Activated T-cell treated with anti-CD3 and anti-CD28 coated beads for 4 hours (primary cell): ENCODE measurements around the gene REL.
A peak's percentile ranks its signal among the peaks of the same experiment; 100 is the strongest.
"Not testable (repeated sequence)": the region's sequence is repeated elsewhere in the genome, so short reads cannot be mapped to it uniquely, and the experiment has no call there.

Experiments
- DNase-seq: peaks from one replicate; pipeline ENCODE4 v3.0.0-alpha.2; 2020

The REL gene

DNA sequence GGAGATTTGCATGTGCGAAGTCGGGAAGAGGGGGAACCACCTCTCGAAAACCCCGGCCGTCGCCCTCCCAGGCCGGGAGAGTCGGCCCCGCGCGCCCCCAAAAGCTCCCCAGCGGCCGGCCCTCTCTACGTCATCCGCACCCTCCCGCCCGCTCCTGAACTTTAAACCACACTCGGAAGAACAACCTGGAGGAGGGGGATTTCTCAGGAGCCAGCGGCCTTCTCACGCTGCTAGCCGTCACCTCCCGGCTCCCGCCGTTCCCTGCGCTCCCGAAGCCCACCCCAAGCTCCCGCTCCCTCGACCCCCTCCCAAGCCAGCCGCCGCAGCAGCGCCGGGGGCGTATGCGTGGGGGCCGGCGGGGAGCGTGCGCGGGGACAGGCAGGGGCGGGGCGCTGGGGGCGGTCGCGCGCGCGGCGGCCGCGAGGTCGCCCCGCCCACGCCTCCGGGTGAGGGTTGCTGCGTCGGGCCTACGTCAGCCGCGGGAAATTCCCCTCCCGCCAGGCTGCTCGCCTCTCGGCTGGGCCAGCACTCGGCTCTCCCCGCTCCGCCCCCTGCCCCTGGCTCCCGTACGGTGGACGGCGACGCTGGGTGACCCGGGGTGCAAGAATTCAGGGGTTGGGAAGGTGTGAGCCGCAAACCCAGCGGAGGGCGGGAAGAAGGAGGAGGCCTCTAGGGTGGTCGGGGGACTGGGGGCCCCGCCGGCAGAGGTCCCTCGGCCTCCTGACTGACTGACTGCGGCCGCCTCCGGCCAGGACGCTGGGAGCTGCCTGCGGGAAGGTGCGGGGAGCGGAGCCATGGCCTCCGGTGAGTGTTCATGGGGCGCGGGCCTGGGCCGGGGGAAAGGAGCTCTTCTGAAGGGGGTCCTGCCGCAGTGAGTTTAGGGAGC is at the start of gene REL:
Gene REL (plus strand): TSS at position 528 of the 886 bp plus-strand sequence. CDS start 267 bp downstream, at position 795.
- DNase-seq: peak; percentile 82

DNA sequence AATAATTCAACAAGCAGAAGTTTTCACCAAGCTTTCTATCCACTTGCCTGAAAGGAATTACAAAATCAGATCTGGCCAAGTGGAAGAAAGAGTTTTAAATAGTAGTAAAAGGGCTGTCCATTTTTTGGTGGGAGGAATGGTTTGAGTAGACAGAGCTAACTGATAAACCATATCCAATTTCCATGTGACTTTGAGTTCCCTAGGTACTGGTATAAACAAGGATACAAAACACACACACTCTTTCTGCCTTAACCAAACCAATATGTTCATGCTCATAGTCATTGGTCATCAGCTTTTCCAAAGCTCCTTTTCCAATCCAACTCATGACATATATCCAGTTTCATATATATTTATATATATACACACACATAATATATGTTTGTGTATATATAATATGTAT is 49.5 kb upstream of the REL start:
- no peak for DNase-seq

GRCh38 chr2:60832621-60833020 is 48.8 kb upstream of the REL start:
- no peak for DNase-seq

DNA sequence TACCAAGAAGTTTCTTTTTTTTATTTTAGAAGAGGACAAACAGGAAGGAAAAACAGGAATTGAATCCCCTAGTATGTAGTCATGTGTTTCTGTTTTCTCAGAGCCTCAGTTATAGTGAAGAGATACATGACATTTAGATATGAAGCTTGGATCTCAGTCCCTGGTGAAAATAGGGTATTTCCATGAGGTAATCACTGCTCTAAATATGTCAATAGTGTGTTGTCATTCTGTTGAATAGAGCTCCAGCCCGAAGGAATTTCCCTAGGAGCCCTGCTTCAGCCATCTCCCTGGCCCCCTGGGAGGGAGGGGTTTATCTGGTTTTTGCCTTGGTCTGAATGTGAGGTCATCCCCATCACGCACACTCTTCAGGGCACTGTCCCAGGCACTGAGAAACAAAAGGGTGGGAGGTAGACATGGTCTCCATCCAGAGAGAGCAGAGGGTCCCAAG is 47.1 kb upstream of the REL start:
- DNase-seq: no peak

GRCh38 chr2:60836491-60836890 is 44.9 kb upstream of the REL start:
- DNase-seq: no peak

- DNase-seq: no peak
These were observed 44.3 kb upstream of the REL start for GRCh38 chr2:60837123-60837522.

DNA sequence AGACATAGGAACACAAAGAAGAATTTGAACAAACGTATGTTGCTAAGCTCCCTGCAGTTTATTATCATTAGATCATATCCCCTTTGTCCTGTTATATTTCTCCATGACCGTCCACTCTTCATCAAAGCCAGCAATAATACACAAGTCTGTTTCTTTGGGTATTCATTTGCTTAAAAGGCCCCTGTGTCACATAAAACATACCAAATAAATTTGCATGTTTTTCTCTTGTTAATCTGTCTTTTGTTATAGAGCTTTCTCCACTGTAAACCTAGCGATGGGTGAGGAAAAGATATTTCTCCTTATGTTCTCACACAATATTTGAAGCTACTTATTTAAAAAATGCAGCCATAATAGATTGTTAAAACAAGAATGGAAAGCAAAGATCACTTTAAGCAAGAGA is 42.9 kb upstream of the REL start:
- DNase-seq: no peak

GRCh38 chr2:60839126-60839813 is 42.1 kb upstream of the REL start:
- DNase-seq: no peak

GRCh38 chr2:60840880-60841279 is 40.5 kb upstream of the REL start:
- no peak for DNase-seq

DNA sequence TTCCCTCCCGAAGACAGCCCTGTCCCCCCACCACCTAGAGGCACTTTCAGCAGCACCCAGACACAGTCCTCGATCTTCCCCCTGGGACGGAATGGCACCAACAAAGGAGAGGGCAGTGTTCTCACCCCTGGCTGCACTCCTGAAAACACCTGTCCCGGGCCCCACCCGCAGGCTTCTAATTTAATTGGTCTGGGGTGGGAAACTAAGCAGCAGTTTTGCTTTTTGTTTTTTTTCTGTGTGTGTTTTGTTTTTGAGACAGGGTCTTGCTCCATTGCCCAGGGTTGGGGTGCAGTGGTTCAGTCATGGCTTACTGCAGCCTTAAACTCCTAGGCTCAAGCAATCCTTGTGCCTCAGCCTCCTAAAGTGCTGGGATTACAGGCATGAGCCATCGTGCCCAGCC is 38.4 kb upstream of the REL start:
- no peak for DNase-seq

DNA sequence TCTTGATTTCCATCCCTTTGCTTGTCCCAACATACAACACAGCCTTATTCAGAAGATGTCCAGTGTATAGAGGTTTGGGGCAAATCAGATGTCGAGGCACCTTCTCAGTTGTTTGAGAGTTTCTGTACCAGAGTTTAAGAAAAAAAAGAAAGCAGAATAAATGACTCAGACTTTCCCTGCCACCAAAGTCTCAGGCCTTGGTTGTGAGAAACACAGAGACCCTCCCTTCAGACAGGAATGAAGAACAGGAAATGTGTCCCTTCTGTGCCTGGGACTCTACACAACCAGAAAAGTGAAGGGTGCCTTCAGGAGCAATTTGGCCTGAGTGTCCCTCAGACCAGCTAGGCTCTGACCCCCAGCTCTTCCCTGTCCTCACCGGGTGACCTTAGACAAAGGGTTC is 37.3 kb upstream of the REL start:
- no peak for DNase-seq

- no peak for DNase-seq
These were observed 33.5 kb upstream of the REL start for GRCh38 chr2:60847854-60848253.

DNA sequence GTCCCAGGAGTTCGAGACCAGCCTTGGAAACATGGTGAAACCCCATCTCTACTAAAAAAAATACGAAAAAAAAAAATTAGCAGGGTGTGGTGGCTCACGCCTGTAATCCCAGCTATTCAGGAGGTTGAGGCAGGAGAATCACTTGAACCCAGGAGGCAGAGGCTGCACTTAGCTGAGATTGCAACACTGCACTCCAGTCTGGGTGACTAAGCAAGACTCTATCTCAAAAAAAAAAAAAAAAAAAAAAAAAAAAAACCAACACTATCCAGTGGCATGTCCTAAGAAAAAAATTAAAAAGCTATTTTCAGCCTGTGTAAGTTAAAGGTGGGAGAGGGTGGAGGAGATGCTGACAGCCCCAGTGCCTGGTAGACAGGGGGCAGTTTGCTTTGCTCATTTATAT is 32.2 kb upstream of the REL start:
- DNase-seq: no peak

- DNase-seq: no peak
These were observed 29.0 kb upstream of the REL start for GRCh38 chr2:60852282-60852860.

- DNase-seq: no peak
These were observed 27.8 kb upstream of the REL start for GRCh38 chr2:60853531-60853930.

DNA sequence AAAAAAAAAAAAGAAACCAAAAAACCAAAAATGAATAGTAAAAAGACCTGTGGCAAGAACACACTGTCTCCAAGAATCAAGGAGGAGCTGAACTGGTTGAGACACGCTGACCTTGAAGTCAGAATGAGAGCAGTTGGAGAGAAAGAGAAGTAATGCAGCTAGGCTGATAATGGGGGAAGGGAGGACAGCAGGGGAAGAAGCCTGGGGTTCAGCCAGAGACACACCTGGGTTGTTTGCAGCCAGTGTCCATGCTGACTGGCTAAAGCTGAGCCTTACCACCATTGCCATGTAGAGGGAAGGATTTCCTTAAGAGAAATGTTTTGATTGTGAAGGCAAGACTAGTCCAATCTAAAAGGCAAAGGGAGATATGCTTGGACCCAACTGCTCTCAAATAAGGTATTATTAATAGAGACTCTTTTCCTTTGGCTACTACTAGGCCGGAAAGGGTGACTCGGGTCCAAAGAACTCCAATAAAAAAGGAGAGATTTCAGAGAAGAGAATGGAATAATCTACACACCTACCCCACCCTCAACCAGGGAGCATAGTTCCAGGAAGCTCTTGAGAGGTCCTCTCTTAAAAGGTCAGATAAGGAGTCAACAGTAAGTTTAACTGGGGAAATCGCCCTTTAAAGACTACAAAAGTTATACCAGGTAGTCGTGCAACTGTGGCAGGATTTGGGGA is 25.2 kb upstream of the REL start:
- no peak for DNase-seq

DNA sequence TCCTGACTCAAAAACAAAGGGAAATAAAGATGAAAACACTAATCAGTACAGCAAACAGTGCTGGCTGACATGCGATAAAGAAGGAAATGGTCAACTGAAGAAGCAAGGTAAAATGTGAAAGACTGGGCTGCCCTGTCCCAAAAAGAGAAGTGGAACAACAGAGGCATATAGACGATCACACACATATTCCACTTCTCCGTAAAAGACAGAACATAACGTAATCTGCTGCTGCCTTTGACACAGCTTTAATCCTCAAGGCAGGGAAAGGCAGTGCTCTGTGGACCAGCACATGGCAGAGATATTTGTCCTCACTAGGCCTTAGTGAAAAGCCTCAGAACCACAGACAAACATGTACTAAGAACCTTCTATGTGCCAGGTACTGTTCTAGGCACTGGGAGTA is 24.3 kb upstream of the REL start:
- no peak for DNase-seq

- DNase-seq: no peak
These were observed 22.5 kb upstream of the REL start for GRCh38 chr2:60858897-60859311.

DNA sequence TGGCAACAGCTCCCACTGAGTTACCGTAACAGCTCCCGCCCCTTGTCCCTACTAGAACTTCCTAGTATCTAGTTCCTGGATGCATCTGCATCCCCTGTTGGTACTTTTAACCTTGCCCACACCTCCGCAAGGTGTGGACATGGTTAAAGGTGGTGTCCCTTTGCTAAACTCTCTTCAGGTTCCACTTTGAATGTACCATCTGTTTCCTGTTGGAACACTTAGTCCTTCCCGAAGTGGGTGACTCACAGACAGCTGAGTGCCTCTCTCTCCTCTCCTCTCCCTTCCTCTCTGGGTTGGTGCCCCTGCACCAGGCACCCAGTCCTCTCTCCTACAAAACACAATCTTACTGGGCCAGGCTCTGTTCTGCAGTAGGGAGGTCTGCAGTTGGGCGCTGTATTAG is 19.6 kb upstream of the REL start:
- DNase-seq: no peak

DNA sequence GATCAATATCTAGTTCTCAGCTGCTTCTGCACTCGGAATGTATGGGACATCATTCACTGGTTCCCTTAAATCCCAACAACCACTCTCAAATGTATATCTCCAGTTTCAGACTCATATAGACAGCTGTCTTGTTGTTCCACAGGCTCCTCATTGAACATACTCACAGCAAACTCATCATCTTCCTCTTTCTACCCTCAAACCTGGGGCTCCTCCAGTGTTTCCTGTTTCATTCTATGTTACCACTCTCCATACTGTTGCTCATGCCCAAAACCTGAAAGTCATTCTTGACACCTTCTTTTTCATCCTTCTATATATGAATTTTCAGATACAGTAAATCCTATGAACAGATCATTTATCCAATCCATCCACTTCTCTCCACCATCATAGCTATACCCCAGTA is 18.7 kb upstream of the REL start:
- DNase-seq: no peak

DNA sequence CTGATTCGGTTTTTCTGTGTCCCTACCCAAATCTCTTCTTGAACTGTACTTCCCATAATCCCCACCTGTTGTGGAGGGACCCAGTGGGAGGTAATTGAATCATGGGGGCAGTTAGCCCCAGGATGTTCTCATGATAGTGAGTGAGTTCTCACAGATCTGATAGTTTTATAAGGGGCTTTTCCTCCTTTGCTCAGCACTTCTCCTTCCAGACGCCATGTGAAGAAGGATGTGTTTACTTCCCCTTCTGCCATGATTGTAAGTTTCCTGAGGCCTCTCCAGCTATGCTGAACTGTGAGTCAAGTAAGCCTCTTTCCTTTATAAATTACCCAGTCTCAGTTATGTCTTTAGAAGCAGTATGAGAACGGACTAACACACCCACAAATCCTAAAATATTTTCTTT is 16.0 kb upstream of the REL start:
- DNase-seq: not testable (repeated sequence)

- no peak for DNase-seq
These were observed 14.4 kb upstream of the REL start for GRCh38 chr2:60867007-60867406.

- no peak for DNase-seq
These were observed 13.5 kb upstream of the REL start for GRCh38 chr2:60867848-60868247.
